ENCODE measurements around the gene OR4C13.
"Not testable (repeated sequence)": the region's sequence is repeated elsewhere in the genome, so short reads cannot be mapped to it uniquely, and the experiment has no call there.

OR4C13 gene

GRCh38 chr11:49952091-49952490, at the start of gene OR4C13:
Gene OR4C13 (plus strand): TSS chr11:49952391. CDS start chr11:49952423, 32 bp downstream.
- DNase-seq (ENCODE audit: low read depth in 3 of 3): no peak

GRCh38 chr11:49911516-49911915, 40.7 kb upstream of the OR4C13 start:
- not testable (repeated sequence) for DNase-seq (ENCODE audit: low read depth in 3 of 3)

GRCh38 chr11:49948701-49949100, 3.5 kb upstream of the OR4C13 start:
- not testable (repeated sequence) for DNase-seq (ENCODE audit: low read depth in 3 of 3)

- DNase-seq (ENCODE audit: low read depth in 3 of 3): not testable (repeated sequence)
Measured at GRCh38 chr11:49973439-49973838, 21.2 kb downstream of the OR4C13 start.

- not testable (repeated sequence) for DNase-seq (ENCODE audit: low read depth in 3 of 3)
Measured at GRCh38 chr11:49982435-49982834, 30.2 kb downstream of the OR4C13 start, which contains the start of gene OR4C12. Gene OR4C12 (minus strand): TSS chr11:49982535. CDS start chr11:49982501, 34 bp downstream.

GRCh38 chr11:49995565-49995964, 43.4 kb downstream of the OR4C13 start:
- DNase-seq (ENCODE audit: low read depth in 3 of 3): peak in 2 of 3 experiments; percentile 1 to 2

Data from stimulated activated CD4-positive, alpha-beta T cell treated with anti-CD3 and anti-CD28 coated beads, TNF-alpha, amount 100 ng/mL, for 24 hours (primary cell).